Activated CD8-positive, alpha-beta memory T cell treated with anti-CD3 and anti-CD28 coated beads for 24 hours (primary cell): ENCODE results near the gene NTM.
"Not testable (repeated sequence)": the region's sequence is repeated elsewhere in the genome, so short reads cannot be mapped to it uniquely, and the experiment has no call there.

ENCODE experiments used
- DNase-seq: peaks from one replicate; pipeline ENCODE4 v3.0.0-alpha.2; 2020

Gene NTM

DNA sequence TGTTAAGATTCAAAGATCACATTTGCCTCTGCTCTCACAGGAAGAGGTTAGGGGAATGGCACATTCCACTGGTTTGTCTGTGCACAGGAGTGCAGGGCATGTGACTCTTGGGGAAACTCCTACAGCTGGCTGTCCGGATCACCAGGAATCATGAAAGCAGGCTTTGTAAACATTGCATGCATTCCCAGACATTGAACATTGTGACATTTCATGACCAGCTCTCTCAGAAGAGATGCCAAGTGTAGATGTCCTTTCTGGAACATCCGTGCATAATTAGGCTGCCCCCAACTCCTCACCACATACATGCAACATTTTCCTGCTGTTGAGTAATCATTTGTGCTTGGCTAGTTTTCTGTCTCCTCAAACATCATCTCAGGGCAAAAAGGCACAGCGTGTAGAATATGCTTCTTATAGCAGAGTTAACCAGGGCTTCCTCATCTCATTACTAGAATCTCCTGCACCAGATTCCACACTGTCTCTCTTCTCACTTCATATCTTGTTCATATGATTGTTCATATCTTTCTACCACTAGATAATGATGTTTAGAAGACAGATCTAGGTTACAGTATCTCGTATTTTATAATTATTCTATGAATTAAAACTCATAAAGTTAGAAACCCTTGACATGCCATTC is 694.7 kb downstream of the NTM start:
- DNase-seq = no peak

DNA sequence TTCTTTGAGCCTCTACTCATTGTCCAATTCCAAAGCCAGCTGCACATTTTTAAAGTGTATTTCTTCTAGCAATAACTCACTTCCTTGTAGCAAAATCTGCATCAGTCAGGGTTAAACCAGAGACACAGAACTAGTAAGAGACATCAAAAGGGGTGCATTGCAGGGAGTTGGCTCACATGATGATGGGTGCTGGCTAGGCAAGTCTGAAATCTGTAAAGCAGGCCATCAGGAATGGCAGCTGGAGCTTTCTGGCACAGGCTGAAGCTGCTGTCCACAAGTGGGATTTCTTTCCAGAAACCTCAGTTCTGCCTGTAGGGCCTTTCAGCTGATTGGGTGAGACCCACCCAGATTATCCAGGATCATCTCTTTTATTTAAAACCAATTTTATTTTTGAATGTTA is 698.1 kb downstream of the NTM start:
- DNase-seq = no peak

DNA sequence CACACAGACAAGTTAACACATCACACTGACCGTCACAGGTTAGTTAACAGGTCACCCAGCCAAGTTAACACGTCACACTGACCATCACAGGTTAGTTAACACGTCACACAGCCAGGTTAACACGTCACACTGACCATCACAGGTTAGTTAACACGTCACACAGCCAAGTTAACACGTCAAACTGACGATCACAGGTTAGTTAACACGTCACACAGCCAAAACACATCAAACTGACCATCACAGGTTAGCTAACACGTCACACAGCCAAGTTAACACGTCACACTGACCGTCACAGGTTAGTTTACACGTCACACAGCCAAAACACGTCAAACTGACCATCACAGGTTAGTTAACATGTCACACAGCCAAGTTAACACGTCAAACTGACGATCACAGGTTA is 699.2 kb downstream of the NTM start:
- DNase-seq = not testable (repeated sequence)

DNA sequence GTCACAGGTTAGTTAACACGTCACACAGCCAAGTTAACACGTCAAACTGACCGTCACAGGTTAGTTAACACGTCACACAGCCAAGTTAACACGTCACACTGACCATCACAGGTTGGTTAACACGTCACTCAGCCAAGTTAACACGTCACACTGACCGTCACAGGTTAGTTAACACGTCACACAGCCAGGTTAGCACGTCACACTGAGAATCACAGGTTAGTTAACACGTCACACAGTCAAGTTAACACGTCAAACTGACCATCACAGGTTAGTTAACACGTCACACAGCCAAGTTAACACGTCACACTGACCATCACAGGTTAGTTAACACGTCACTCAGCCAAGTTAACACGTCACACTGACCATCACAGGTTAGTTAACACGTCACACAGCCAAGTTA is 700.5 kb downstream of the NTM start:
- not testable (repeated sequence) for DNase-seq

DNA sequence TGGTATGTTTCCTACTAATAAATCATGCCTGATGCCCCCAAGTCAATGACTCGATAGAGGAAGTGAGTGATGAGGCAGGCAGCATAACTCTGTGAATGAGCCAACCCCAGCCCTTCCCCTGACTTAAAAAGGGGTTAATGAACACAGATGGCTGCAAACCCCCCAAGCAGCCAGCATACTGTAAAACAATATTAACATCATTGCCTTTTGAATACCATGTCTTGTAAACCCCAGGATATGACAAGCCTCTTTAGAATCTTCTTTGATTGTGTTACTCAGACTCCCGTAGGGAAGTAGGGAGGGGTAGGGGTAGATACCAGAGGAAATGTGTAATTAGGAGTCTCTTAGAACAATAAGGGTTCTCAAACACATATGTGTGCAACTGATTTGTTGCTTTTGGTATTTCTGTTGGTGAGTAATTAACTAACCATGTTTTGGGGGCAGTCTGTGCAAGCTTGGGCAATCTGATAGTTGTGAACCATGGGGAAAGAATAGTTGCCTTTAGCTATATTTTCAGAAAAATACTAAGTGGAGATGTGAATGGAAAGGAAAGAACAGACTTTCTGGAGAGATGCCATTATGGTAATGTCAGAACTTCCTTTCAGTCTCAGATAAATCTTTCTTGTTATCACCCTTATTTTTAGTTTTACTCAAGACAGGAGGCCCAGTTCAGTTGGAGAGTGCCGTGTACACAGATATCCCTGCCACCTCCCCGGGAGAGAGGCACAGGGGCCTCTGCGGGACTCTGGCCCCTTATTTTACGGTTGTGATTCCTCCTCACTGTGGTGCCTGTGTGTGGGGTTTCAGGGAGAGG is 701.8 kb downstream of the NTM start:
- no peak for DNase-seq

DNA sequence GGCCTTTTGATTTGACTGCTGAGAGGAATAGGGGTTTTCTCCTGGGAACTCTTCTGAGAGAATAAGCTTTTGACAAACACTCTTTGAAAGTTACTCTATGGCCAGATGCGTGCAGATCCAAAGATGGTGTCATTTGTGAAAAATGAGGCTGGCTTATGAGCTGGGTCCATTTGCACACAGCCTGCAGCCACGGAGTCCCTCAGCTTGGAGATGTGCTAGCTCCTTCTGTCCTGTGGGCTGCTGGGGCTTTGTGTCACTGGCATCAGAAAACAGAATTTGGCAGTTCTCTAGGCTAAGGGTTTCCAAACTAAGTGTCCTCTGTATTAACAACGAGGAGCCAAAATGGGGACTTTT is 702.4 kb downstream of the NTM start:
- no peak for DNase-seq

DNA sequence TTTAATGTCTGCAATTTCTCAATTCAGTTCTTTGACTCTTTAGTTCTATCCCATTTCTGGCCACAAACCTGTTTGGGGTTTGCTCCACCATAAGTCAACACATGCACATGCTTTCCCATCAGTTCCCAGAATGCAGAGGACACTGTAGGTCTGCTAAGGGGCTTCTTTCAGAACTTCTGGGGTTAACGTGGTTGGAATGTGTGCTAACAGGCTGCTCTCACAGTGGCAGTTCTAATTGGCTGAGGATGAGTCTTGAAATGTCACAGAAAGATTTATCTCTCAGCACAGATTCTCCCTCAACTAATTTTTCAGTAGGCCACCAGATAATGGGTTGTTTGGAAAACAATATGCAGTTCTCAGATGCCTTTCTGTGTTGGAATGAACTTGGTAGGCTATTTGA is 703.4 kb downstream of the NTM start:
- DNase-seq = no peak

DNA sequence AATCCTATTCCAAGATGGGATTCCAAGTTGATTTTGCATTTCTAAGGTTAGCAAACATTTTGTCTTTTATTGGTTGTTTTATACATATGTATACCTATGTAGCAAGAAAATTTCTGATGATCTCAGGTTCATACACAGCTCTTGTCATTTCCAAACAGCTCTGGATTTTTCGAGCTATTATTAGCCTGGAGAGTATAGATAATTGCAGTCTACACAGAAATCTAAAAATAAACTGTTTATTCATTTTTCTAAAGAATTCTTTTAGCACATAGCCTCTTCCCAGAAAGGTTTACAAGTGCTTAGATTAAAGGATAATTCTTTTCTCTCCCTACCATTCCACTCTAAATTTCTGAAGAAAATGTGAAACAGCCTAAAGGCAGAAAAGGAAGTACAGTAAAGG is 705.0 kb downstream of the NTM start:
- DNase-seq = no peak

DNA sequence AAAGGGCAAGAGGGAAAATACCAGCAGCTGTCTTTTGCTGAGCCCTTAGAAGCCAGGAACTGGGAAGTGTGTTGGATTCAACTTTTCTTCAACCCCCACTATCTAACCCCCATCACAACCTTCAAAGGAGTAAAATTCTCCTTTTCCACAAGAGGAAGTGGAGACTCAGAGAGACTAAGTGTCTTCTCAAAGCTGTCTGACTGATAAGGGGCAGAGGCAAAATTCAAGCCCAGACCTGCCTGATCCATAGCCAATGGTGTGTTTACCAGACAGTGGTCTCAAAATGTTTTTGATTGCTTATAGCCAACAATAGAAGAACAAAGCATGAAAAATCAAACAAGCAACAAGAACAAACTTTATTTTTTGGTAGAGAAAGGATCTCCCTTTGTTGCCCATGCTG is 707.0 kb downstream of the NTM start:
- no peak for DNase-seq

DNA sequence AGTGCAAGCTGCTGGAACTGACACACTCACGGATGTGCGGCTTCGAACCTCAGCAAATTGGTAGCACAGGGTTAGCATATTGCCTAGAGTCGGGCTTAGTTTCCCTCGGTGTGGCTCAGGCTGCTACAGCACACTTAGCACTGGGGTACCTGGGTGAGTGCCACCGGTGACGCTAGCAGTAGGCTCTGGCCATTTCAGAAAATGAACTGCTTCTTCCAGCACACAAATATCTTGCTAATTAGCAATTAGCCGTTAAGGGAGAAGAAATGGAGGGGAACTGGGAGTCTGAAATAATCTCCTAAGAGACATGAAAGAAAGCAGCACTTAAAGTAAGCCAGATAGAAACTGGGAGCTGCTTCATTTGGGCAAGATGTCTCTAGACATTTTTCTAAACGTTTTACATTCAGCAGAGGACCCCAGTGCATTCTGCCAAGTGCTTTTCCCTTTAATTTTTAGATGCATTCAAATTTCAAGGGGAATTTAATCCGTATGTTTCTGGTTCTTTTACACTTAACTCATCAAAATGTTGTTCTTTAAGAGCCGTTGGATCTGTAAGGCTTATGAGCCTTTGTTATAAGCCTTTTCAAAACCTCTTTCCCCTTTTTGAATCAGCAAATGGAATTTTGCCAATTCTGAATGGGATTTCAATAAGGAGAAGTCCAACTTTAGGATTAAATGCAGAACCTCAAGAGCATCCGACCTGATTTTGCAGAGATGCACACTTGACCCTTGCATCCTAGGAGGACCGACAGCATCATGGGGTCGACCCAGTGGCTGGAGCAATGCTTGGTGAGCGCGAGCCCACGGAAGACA is 708.1 kb downstream of the NTM start:
- no peak for DNase-seq

DNA sequence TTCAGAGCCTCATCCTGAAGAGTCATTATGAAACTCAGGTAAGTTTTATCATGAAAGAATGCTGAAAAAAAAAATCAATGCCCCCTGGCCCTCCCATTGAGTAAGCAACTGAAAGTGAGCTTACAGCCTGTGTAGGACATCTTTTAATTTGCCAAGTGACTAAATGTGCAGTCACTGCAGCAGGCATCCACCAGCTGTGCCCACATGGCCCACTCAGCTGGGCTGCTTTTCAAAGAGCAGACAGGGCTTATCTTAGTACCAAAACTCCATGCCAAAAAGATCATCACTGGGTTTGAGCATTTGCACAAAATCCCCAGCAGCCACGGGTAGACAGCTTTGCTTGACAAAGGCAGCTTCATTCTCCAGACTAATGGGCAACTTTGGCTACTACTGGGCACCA is 709.7 kb downstream of the NTM start:
- no peak for DNase-seq

DNA sequence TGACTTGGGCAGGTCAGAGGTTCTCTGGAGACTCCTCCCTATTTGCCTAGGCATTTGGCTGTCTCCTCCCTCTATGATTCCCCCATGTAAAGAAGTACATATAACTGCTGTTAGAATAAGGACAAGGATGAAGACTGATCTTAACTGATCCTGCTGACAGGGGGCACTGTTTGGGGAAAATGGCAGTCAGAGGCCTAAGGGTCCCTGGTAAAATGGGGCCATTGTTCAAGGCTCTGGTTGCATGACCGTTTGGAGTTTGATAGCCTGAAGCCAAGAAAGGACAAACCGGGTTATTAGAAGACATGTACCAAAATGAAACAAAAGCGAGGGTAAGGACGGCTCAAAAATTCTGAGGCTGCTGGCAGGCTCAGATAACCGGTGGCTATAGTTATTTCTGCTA is 712.2 kb downstream of the NTM start:
- DNase-seq = no peak

DNA sequence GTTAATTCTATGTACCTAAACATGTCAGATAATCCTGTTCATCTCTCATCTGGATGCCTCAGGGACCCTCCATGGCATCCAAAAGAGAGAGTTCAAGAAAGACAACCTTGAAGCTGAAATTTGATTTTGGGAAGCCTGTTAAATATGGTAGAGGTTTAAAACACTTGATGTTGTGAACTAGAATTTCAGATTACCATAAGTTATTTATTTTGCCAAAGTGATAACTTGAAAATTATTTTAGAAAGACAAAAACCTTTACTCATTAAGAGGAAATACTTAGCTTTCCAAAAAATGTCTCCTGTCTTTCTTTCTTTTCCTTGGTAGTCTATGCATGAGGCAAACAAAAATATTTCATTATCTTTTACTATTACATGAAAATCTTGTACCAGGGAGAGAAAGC is 714.0 kb downstream of the NTM start:
- no peak for DNase-seq

DNA sequence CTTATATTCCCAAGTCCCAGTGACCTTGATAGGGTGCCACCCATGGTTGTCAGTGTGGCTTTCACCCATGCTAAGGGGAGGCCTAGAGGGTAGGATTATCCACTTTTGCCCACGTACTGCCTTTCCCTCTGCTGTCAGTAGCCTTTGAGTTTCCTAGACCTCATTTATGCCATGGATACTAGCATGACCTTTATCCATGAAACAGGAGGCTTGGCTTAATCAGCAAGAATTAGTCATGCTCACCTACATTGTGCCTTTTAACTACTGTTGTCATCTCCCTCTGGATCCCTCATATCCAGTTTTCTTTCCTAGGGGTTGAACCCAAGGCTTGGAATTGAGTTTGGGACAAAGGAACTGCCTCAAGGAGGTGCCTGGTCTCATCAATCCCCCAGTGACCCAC is 716.7 kb downstream of the NTM start:
- no peak for DNase-seq

DNA sequence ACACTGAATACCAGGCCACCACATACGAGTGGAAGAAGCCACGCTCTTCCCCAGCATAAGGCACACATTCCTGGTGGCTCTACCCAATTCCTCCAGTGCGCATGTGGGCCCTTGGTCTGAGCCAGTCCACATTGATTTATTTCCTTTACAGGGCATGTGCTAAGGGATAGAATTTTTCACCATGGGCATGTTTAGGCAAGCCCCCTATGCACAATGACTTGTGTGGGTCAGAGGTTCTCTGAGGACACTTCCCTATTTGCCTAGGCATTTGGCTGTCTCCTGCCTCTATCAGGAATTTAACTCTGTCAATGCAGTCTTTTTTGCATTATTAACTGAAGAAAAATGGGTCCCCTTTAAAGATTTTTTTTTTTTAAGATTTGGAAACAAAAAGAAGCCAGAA is 718.1 kb downstream of the NTM start:
- DNase-seq = no peak

DNA sequence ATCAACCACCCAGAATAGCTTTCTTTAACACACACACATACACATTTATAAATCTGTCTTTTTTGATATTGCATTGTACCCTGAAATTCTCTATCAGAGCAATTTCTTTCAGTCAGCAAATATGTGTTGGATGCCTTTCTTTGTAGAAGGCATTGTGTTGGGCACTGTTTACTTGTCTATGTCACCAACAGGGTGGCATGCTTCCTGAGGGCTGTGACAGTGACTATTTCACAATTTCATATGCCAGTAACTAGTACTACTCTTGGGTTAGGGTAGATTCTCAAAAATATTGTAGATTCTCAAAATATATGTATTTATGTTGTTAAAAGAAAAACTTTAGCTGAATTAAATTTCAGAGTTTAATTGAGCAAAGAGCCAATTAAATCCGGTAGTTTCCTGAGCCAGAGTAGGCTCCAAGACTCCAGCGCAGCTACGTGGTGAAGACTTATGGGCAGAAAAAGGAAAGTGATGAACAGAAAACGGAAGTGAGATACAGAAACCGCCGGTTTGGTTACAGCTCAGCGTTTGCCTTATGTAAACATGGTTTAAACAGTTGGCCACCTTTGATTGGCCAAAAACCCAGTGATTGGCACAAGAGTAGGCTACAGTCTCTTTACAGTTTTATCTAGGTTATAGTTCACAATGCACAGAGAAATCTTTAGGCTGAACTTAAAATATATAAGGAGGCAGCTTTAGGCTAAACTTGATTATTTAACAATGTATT is 723.3 kb downstream of the NTM start:
- DNase-seq = no peak

DNA sequence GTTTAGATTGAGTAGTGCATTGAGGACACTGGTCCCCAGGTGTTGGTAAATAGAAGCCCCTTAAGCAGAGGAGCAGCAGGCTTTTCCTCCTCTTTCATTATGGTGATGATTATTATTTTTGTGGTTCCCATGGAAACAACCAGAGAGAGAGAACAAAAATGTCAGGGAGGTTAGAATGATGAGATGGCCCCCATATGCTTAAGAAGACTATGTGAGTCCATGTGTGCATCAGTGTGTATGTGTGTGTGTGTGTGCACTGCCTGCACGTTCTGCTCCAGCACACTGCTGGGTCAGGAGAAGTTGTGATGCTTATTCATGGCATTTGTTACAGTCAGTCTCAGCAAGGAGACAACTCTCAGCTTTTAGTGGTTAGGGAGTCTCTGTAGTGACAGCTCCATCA is 724.2 kb downstream of the NTM start:
- DNase-seq = no peak

DNA sequence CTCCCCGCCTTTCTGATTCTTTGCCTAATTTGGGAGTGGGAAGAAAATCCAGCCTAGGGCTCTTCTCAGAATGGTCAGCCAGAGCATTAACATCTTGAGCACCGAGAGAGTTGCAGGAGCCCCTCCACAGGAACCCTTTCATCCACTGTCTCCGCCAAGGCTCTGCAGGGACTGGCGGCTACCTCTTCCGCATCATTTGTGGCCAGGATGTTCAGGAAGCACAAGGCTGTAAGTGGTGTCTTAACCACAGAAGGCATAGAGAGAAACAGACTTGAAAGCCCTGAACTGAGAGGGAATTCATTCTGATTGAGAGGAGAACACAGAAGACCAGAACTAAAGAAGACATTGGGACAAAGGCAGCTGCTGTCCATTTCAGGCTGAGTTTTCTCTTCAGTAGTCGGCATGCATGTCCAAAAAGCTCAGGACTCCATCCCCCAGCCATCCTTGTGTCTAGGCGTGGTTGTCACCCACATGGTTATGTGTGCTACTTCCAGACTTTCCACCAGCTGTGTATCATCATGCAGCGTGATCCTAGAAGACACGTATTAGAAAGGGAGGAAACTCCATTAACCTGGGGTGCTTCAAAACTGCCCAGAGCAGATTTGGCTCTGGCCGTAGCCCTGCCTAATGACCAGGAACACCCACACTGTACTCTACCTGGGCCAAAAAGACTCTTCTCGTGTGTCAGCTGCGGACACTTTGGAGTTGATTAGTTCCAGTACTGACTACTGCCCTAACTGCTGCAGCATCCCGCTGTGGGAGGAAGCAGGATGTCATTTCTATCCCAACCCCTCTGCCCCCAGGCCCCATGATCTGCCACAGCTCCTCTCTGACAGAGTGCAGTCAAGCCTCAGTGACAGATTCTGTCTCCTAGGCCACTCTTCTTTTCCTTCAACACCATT is 725.1 kb downstream of the NTM start:
- DNase-seq = no peak

DNA sequence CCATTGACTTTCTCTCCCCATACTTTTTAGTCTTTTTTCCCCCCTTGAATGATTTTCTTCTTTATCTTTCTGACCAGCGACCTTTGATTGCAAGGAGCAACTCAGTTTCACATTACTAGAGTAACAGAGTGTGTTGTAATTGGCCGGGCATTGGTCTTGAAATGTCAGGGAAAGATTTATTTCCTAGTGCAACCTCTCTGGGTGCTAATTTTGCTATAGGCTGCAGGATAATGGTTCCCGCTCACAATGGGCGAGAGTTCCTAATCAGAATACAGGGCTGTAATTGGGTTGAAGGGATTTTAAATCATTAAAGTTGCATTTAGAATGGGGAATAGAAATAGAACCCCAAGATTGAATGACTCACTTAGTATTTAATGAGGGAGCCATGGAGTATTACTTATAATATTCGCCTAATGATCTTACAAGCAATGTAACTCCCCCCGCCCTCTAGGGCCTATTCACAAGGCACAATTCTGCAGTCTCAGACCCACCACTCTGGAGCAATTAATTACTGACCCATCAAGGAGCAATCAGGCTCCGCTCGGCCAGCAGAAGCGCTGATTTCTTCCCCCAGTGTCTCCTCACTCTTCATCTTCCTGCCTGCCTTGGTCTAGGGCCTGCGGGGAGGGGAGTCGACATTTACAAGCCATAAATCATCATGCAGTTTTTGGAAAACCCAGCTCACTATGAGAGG is 725.9 kb downstream of the NTM start:
- DNase-seq = no peak

DNA sequence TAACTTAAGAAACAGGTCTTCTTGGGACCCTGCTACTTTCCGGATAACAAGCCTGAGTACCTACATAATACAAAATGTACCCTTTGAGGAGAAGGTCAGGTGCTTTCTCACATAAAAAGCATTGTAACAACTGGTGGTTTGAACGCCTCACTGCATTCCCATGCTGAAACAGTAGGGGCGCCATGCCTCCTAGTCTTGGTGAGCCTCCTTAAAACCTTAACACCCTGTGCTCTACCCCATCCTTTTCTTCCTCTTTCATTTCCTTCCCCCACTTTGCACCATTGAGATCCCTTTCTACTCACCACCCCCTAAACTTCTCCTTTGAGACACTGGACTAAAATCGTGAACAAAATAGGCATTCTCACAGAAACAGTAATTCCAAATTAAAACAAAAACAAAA is 729.3 kb downstream of the NTM start:
- DNase-seq = no peak

DNA sequence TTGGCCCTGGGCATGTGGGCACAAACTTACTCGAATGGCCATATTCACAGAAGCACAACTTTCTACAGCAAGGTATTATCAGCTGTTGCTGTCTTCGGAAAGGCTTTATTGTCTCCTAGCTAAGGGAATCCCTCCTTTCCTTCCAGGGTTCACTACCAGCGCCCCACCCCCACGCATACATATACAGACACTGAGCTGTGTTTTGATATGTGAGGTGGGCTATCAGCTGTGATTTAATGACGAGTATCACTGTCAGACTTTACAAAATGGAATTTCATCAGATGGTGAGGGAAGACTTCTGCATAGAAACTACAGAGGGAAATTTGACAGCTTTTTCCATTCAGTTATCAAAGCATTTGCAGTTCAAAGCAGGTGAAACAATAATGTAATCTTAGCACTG is 730.2 kb downstream of the NTM start:
- DNase-seq = no peak

DNA sequence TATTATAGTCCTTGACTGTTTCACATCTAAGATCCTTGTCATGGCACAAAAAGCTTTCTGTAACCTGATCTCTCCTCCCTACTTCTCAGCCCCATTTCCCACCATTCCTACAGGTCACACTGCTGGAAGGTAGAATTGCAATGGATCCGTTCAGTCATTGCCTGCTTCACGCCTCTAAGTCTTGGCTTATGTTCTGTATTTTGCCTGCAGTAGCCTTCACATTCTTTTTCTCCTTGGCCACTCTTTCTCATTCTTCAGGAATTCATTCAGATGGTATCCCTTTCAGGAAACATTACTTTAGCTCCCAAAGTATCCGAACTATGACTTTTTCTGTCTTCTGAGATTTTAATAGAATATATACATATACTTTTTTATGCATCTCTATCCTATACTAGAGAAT is 731.5 kb downstream of the NTM start:
- no peak for DNase-seq
